H1 (cell line): ENCODE measurements around the gene SEC24C. TPM values are rescaled to one million over a fixed set of nuclear protein-coding genes. Genes with fewer than 3 reads are reported as not detected.

Experiments used
- BACH1 ChIP-seq: IDR thresholded peaks from 2 replicates; pipeline ENCODE4 v1.6.1; 2012; ENCODE audit warnings: low read length, improper control_type of control experiment
- KDM1A ChIP-seq: fragments of 200-600, 300-600 bp; sonication (generic); IDR thresholded peaks from 2 replicates; pipeline ENCODE4 v1.7.1; 2016; ENCODE audit warnings: mild to moderate bottlenecking, low read length, borderline replicate concordance
- NRF1 ChIP-seq: IDR thresholded peaks from 2 replicates; pipeline ENCODE4 v1.6.1; 2011; ENCODE audit warnings: mild to moderate bottlenecking, low read depth, low read length, improper control_type of control experiment
- SIRT6 ChIP-seq: IDR thresholded peaks from one replicate; pipeline ENCODE4 v1.7.1; 2012; ENCODE audit warnings: low read length, inconsistent platforms
- SP4 ChIP-seq: IDR thresholded peaks from 2 replicates; pipeline ENCODE4 v1.6.1; 2012; ENCODE audit warnings: low read length, inconsistent platforms
- SUZ12 ChIP-seq: fragments of 200-600 bp; sonication (generic); IDR thresholded peaks from 2 replicates; pipeline ENCODE4 v1.6.1; 2012; ENCODE audit warnings: mild to moderate bottlenecking, inconsistent platforms, low read length, moderate library complexity, mixed read lengths
- TCF12 ChIP-seq: IDR thresholded peaks from 2 replicates; pipeline ENCODE4 v1.6.1; 2011; ENCODE audit warnings: low read depth, mild to moderate bottlenecking, low read length
- USF2 ChIP-seq: IDR thresholded peaks from 2 replicates; pipeline ENCODE4 v1.6.1; 2011; ENCODE audit warnings: low read length, improper control_type of control experiment
- polyA plus RNA-seq, 7 experiments: library from polyadenylated mRNA; depleted of rRNA in 3 of 7; stranded (reverse) in 5 of 7; unstranded in 2 of 7; fragments of >200 nt in 5 of 7; fragments of 200-250 nt in 2 of 7; gene quantifications; 1 replicate in 5 of 7; 2 replicates in 1 of 7; 4 replicates in 1 of 7; pipeline versions ENCODE4 v1.2.1 to v1.2.3, GENCODE V29; 2011 to 2013; ENCODE audit warnings: missing spikeins in 2 of 7, mixed read lengths in 2 of 7
- total RNA-seq: library from RNA; stranded (reverse); fragmentation: NEBNext Ultra II Directional; extraction: Animal tissue kit (Norgen Biotek cat#: 25700); gene quantifications from 2 replicates; pipeline ENCODE4 v1.2.1, GENCODE V29; 2021

Gene SEC24C
- total and polyA plus RNA-seq, 2 of the 8 experiments (the other 6 are each of a cell fraction or from before 2014, with no cell fraction given): 63.2 to 67.4 TPM

- TF ChIP-seq USF2 (no peak), TCF12 (no peak), KDM1A (no peak), SIRT6 (no peak), NRF1 (no peak), BACH1 (no peak), SUZ12 (no peak), SP4 (no peak)
- TF ChIP-seq, all 59 proteins: peak for 0
Observed at GRCh38 chr10:73816917-73817729, 73.0 kb downstream of the SEC24C start (continued).
